HL-60 (cell line): Measurements from ENCODE around the gene ERF.

Experiments
- DNase-seq, 2 experiments: peaks; one replicate each; pipeline ENCODE4 v3.0.0-alpha.2; 2010 to 2020; ENCODE audit warnings: low read depth in 1 of 2, low spot score in 1 of 2
- H3K27ac ChIP-seq: fragments of 250-450 bp; sonication (Bioruptor Pico); replicated peaks from 2 replicates; pipeline ENCODE4 v1.5.1; 2020; ENCODE audit warnings: mild to moderate bottlenecking, moderate library complexity
- H3K27me3 ChIP-seq: fragments of 250-450 bp; sonication (Bioruptor Pico); 2 replicates; pipeline ENCODE4 v1.5.1; 2021; ENCODE audit warnings: mild to moderate bottlenecking, moderate library complexity; ENCODE audit not compliant: insufficient read depth, poor library complexity, severe bottlenecking
- H3K4me3 ChIP-seq: replicated peaks from 2 replicates; pipeline ENCODE4 v1.5.1; 2011; ENCODE audit warnings: mild to moderate bottlenecking, control low read depth, low read length; ENCODE audit not compliant: insufficient read depth
- CTCF ChIP-seq: IDR thresholded peaks from one replicate; pipeline ENCODE4 v1.5.1; 2011; ENCODE audit warnings: low read length, control low read depth, inconsistent platforms; ENCODE audit not compliant: insufficient read depth
- GABPA ChIP-seq: IDR thresholded peaks from 2 replicates; pipeline ENCODE4 v1.6.1; 2012; ENCODE audit warnings: low read depth
- POLR2AphosphoS5 ChIP-seq: IDR thresholded peaks from 2 replicates; pipeline ENCODE4 v1.6.1; 2012; ENCODE audit warnings: low read depth
- REST ChIP-seq: IDR thresholded peaks from 2 replicates; pipeline ENCODE4 v1.6.1; 2012; ENCODE audit warnings: low read depth; ENCODE audit not compliant: insufficient replicate concordance
- SPI1 ChIP-seq: IDR thresholded peaks from 2 replicates; pipeline ENCODE4 v1.6.1; 2012; ENCODE audit warnings: low read depth, mild to moderate bottlenecking, borderline replicate concordance

The ERF gene

GRCh38 chr19:42275517-42275916 is 20.6 kb upstream of the ERF start:
- no peak for TF ChIP-seq GABPA
- TF ChIP-seq REST = no peak
- TF ChIP-seq POLR2AphosphoS5 = no peak
- H3K27ac ChIP-seq = no peak overlapping the region
- DNase-seq = no peak
- H3K27me3 ChIP-seq = no peaks in the 10 kb centered on the region
- H3K4me3 ChIP-seq = no peak overlapping the region

- no peaks in the 10 kb centered on the region for H3K27me3 ChIP-seq
- H3K4me3 ChIP-seq = no peak overlapping the region
- no peak overlapping the region for H3K27ac ChIP-seq
- no peak for DNase-seq
- no peak for TF ChIP-seq POLR2AphosphoS5
These were observed 20.2 kb upstream of the ERF start for GRCh38 chr19:42275103-42275502.

GRCh38 chr19:42274065-42274682 is 19.2 kb upstream of the ERF start:
- Histone ChIP-seq H3K27ac (no peak overlapping the region), H3K4me3 (no peak overlapping the region), H3K27me3 (no peaks in the 10 kb centered on the region)
- DNase-seq = no peak
- no peak for TF ChIP-seq REST
- no peak for TF ChIP-seq GABPA
- TF ChIP-seq POLR2AphosphoS5 = no peak
- no peak for TF ChIP-seq CTCF
- no peak for TF ChIP-seq SPI1

- Histone ChIP-seq H3K4me3 (no peak overlapping the region), H3K27me3 (no peaks in the 10 kb centered on the region), H3K27ac (no peak overlapping the region)
- no peak for DNase-seq
- no peak for TF ChIP-seq REST
- no peak for TF ChIP-seq CTCF
- no peak for TF ChIP-seq POLR2AphosphoS5
- no peak for TF ChIP-seq SPI1
- no peak for TF ChIP-seq GABPA
These were observed 18.6 kb upstream of the ERF start for GRCh38 chr19:42273407-42274064.
